MCF 10A (cell line): ENCODE measurements around the gene SLC27A5. TPM values are rescaled to one million over a fixed set of nuclear protein-coding genes. Genes with fewer than 3 reads are reported as not detected.
"Not testable (repeated sequence)": the region's sequence is repeated elsewhere in the genome, so short reads cannot be mapped to it uniquely, and the experiment has no call there.

ENCODE experiments used
- BruUV-seq: library from RNA; stranded (reverse); fragments of 400-500 nt; replicated peaks from 2 replicates; lab custom pipeline; 2021; lab: Mats Ljungman, UMichigan
- CTCF ChIA-PET: fragments of 300-600 bp; sonication (Branson Sonifier 250); formaldehyde crosslinking; extraction: SDS; loops from one replicate; lab custom pipeline; 2021; ENCODE audit warnings: antibody characterized with exemption, inconsistent platforms; lab: Yijun Ruan, JAX
- POLR2A ChIA-PET: fragments of 300-600, 350-650 bp; sonication (Branson Sonifier 250); formaldehyde crosslinking; extraction: SDS; loops from one replicate; lab custom pipeline; 2020; ENCODE audit warnings: antibody characterized with exemption, inconsistent platforms; lab: Yijun Ruan, JAX
- DNase-seq: peaks from one replicate; pipeline ENCODE4 v3.0.0-alpha.2; 2018; ENCODE audit not compliant: unreplicated experiment
- H3K27ac Mint-ChIP-seq: one replicate; pipeline ENCODE4 v1.8.0; 2022; ENCODE audit warnings: mild to moderate bottlenecking, low read depth, mixed read lengths; ENCODE audit not compliant: unreplicated experiment
- H3K27me3 Mint-ChIP-seq: one replicate; pipeline ENCODE4 v1.8.0; 2022; ENCODE audit warnings: mixed read lengths; ENCODE audit not compliant: insufficient read depth, unreplicated experiment
- H3K36me3 Mint-ChIP-seq: one replicate; pipeline ENCODE4 v1.8.0; 2022; ENCODE audit warnings: mild to moderate bottlenecking, moderate library complexity, mixed read lengths; ENCODE audit not compliant: insufficient read depth, unreplicated experiment
- H3K4me1 Mint-ChIP-seq: one replicate; pipeline ENCODE4 v1.8.0; 2022; ENCODE audit warnings: mixed read lengths; ENCODE audit not compliant: insufficient read depth, unreplicated experiment
- H3K4me3 Mint-ChIP-seq: one replicate; pipeline ENCODE4 v1.8.0; 2022; ENCODE audit warnings: mild to moderate bottlenecking, moderate library complexity, mixed read lengths; ENCODE audit not compliant: unreplicated experiment
- H3K9me3 Mint-ChIP-seq: one replicate; pipeline ENCODE4 v1.8.0; 2022; ENCODE audit warnings: mixed read lengths; ENCODE audit not compliant: unreplicated experiment
- CTCF ChIP-seq: fragments of 200-600 bp; IDR thresholded peaks from one replicate; pipeline ENCODE4 v1.8.0; 2022; ENCODE audit warnings: antibody characterized with exemption, mild to moderate bottlenecking; ENCODE audit not compliant: unreplicated experiment
- intact Hi-C: fragments of 100-400 bp; cut with micrococcal nuclease; formaldehyde crosslinking; loops from 2 replicates; pipeline ENCODE4 v1.14.1; 2022
- total RNA-seq: library from RNA; stranded (reverse); gene quantifications from 2 replicates; pipeline ENCODE4 v1.2.3, GENCODE V29; 2022

Gene SLC27A5
- total RNA-seq, 1 experiment from 2014 or later: 22.5 TPM

GRCh38 chr19:58497634-58498170 lies 14.1 kb downstream of the SLC27A5 start:
- DNase-seq: no peak
- BruUV-seq: no TSS peak
- ChIA-PET CTCF (no interaction called here), POLR2A (no interaction called here)
- Mint-ChIP-seq H3K4me1 (peaks cover 17% of the 10 kb centered on the region), H3K27me3 (no peaks in the 10 kb centered on the region), H3K36me3 (peaks cover 9% of the 10 kb centered on the region), H3K27ac (peak overlapping the region; percentile 57), H3K4me3 (peak overlapping the region; percentile 83), H3K9me3 (peaks cover 16% of the 10 kb centered on the region)
- intact Hi-C loops: no loop called here
- TF ChIP-seq CTCF: no peak

DNA sequence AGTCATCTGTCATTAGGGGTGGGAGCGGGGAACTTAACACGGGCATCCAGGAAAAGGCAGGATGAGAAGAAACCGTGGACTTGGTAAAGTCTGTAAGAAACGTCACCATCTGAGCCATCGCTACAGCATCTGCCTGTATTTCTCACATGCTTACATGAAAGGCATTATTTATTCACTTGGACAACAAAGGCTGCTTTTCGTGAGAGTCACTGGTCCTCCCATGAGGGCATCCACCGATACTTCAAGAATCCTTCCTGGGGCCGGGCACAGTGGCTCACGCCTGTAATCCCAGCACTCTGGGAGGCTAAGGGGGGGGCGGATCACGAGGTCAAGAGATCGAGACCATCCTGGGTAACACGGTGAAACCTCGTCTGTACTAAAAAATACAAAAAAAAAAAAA lies 19.5 kb downstream of the SLC27A5 start:
- no TSS peak for BruUV-seq
- Mint-ChIP-seq H3K27me3 (no peaks in the 10 kb centered on the region), H3K9me3 (no peaks in the 10 kb centered on the region), H3K36me3 (peaks cover 9% of the 10 kb centered on the region), H3K4me1 (no peaks in the 10 kb centered on the region), H3K27ac (no peak overlapping the region), H3K4me3 (no peak overlapping the region)
- DNase-seq: no peak
- CTCF ChIA-PET: no interaction called here
- POLR2A ChIA-PET: no interaction called here
- TF ChIP-seq CTCF: no peak
- intact Hi-C loops: no loop called here

DNA sequence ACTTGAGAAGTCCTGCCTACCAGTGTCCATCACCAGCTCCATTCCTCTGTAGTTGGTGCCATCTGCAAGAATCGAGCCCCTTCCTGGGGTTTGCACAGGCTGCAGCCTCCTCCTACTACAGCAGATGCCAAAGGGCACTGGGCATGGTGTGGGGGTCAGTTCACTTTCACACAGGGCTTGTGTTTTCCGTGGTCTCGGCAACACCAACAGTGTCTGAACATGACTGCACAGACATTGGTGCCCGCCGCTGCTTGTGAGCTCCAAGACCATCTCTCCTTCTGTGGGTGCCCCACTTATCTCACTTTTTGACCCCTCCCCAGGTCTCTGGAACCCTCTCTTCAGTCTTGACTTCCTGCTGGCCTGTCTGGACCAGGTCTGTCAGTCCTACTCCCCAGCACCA lies 20.4 kb downstream of the SLC27A5 start:
- intact Hi-C loops: no loop called here
- no peaks in the 10 kb centered on the region for H3K9me3 Mint-ChIP-seq
- ChIA-PET CTCF (no interaction called here), POLR2A (no interaction called here)
- peaks cover 9% of the 10 kb centered on the region for H3K36me3 Mint-ChIP-seq
- H3K4me1 Mint-ChIP-seq: no peaks in the 10 kb centered on the region
- no peak for DNase-seq
- no peak overlapping the region for H3K4me3 Mint-ChIP-seq
- H3K27ac Mint-ChIP-seq: no peak overlapping the region
- BruUV-seq: no TSS peak
- no peaks in the 10 kb centered on the region for H3K27me3 Mint-ChIP-seq
- TF ChIP-seq CTCF: no peak

GRCh38 chr19:58484349-58484748 lies 27.4 kb downstream of the SLC27A5 start:
- H3K36me3 Mint-ChIP-seq: peaks cover 20% of the 10 kb centered on the region
- intact Hi-C loops, H3K9me3 Mint-ChIP-seq, H3K4me3 Mint-ChIP-seq, H3K27ac Mint-ChIP-seq, BruUV-seq, DNase-seq, H3K27me3 Mint-ChIP-seq, H3K4me1 Mint-ChIP-seq: not testable (repeated sequence)
- ChIA-PET CTCF (interaction anchor here (0.6 kb wide), 3 partner anchors 22 to 30 kb away, joined by 3 read pairs; no protein-coding TSS in a partner anchor), POLR2A (interaction anchor here (0.6 to 1.1 kb wide), 4 partner anchors 14 to 156 kb away, joined by 3 to 4 read pairs (median 3); partner anchors contain the start of gene ZBTB45)
